Rectal smooth muscle tissue (tissue), 1 donor: ENCODE data around the gene ST3GAL4.
"Not testable (repeated sequence)": the region's sequence is repeated elsewhere in the genome, so short reads cannot be mapped to it uniquely, and the experiment has no call there.

ENCODE experiments used
- H3K27ac ChIP-seq: one replicate; pipeline ENCODE4 v1.7.0; 2013; ENCODE audit warnings: low read depth, low read length, inconsistent platforms
- H3K27me3 ChIP-seq: one replicate; pipeline ENCODE4 v1.7.0; 2013; ENCODE audit warnings: low read length; ENCODE audit not compliant: control insufficient read depth, insufficient read depth
- H3K36me3 ChIP-seq: one replicate; pipeline ENCODE4 v1.7.0; 2013; ENCODE audit warnings: low read length; ENCODE audit not compliant: control insufficient read depth, insufficient read depth
- H3K4me1 ChIP-seq: one replicate; pipeline ENCODE4 v1.7.0; 2013; ENCODE audit warnings: low read length; ENCODE audit not compliant: control insufficient read depth, insufficient read depth
- H3K4me3 ChIP-seq: one replicate; pipeline ENCODE4 v1.7.0; 2013; ENCODE audit warnings: low read length
- H3K9ac ChIP-seq: one replicate; pipeline ENCODE4 v1.7.0; 2013; ENCODE audit warnings: low read length

ST3GAL4 gene

DNA sequence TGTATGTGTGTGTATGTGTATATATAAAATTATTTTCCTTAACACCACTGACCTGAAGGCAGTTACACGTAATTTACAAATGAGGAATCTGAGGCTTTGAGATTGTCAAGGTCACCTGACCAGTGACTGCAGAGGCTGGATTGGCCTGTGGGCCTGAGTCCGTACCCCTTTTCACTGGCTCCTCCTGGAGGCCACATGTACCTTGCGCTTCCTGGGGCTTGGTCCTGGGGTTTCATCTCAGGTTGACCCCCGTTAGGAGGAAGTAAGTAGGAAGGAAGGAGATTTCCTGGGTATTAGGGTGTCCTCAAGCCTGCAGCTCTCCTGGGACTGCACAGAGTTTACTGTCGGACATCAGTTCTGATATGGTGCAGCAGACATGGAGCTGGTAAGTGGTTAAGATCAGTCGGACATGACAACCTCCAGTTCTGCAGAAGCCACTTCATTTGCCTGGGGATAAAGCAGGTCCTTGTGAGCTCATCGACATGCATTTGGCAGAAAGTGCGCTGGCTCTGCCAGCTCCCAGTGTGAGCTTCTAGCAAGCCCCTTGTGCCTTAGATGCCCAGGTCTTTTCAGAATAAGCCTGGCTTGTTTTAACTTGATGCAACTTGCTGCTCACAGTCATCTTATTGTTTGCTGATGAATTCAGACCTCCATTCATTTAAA is 36.6 kb downstream of the ST3GAL4 start:
- Histone ChIP-seq H3K36me3 (no peaks in the 10 kb centered on the region), H3K4me1 (no peaks in the 10 kb centered on the region), H3K4me3 (no peak overlapping the region), H3K27ac (no peak overlapping the region), H3K9ac (no peak overlapping the region), H3K27me3 (no peaks in the 10 kb centered on the region)

- Histone ChIP-seq H3K4me1 (no peaks in the 10 kb centered on the region), H3K36me3 (no peaks in the 10 kb centered on the region), H3K4me3 (no peak overlapping the region), H3K9ac (no peak overlapping the region), H3K27ac (no peak overlapping the region), H3K27me3 (no peaks in the 10 kb centered on the region)
Observed at GRCh38 chr11:126392633-126393013, 37.1 kb downstream of the ST3GAL4 start.

GRCh38 chr11:126393143-126393542 is 37.7 kb downstream of the ST3GAL4 start:
- Histone ChIP-seq H3K36me3 (no peaks in the 10 kb centered on the region), H3K27me3 (no peaks in the 10 kb centered on the region), H3K4me3 (no peak overlapping the region), H3K9ac (no peak overlapping the region), H3K27ac (no peak overlapping the region), H3K4me1 (no peaks in the 10 kb centered on the region)

GRCh38 chr11:126394036-126394435 is 38.5 kb downstream of the ST3GAL4 start:
- Histone ChIP-seq H3K4me3 (no peak overlapping the region), H3K9ac (no peak overlapping the region), H3K27ac (no peak overlapping the region), H3K36me3 (no peaks in the 10 kb centered on the region), H3K27me3 (no peaks in the 10 kb centered on the region), H3K4me1 (no peaks in the 10 kb centered on the region)

GRCh38 chr11:126394634-126395072 is 39.2 kb downstream of the ST3GAL4 start:
- H3K27me3 ChIP-seq, H3K4me3 ChIP-seq, H3K9ac ChIP-seq, H3K36me3 ChIP-seq, H3K4me1 ChIP-seq, H3K27ac ChIP-seq: not testable (repeated sequence)

GRCh38 chr11:126395784-126396183 is 40.3 kb downstream of the ST3GAL4 start:
- not testable (repeated sequence) for H3K4me3 ChIP-seq, H3K27ac ChIP-seq, H3K4me1 ChIP-seq, H3K27me3 ChIP-seq, H3K36me3 ChIP-seq, H3K9ac ChIP-seq

- not testable (repeated sequence) for H3K36me3 ChIP-seq, H3K9ac ChIP-seq, H3K4me3 ChIP-seq, H3K4me1 ChIP-seq, H3K27ac ChIP-seq, H3K27me3 ChIP-seq
Observed at GRCh38 chr11:126396266-126396665, 40.8 kb downstream of the ST3GAL4 start.

- H3K4me1 ChIP-seq = no peaks in the 10 kb centered on the region
- H3K27me3 ChIP-seq = no peaks in the 10 kb centered on the region
- H3K9ac ChIP-seq = no peak overlapping the region
- no peak overlapping the region for H3K4me3 ChIP-seq
- H3K36me3 ChIP-seq = no peaks in the 10 kb centered on the region
- H3K27ac ChIP-seq = no peak overlapping the region
Observed at GRCh38 chr11:126396965-126397364, 41.5 kb downstream of the ST3GAL4 start.

- H3K36me3 ChIP-seq = no peaks in the 10 kb centered on the region
- no peak overlapping the region for H3K4me3 ChIP-seq
- no peaks in the 10 kb centered on the region for H3K27me3 ChIP-seq
- H3K9ac ChIP-seq = no peak overlapping the region
- no peak overlapping the region for H3K27ac ChIP-seq
- no peaks in the 10 kb centered on the region for H3K4me1 ChIP-seq
Observed at GRCh38 chr11:126398296-126398695, 42.8 kb downstream of the ST3GAL4 start.

DNA sequence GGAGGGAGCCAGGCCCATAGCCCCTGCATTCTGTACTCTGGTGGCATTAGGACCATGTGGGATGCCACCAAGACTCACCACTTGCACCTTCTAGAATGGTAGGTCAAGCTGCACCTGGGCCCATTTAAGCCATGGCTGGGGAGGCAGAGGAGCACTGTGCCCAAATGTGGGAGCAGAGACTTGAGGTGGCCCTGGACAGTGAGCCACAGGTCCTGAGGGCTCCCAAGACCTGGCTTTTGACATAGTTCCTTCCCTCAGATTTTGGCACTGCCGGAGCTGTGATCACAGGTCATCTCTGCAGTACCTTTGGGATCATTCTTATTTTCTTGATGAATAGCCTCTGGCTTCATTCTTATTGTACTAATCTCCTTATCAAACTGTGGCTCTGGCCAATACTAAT is 43.2 kb downstream of the ST3GAL4 start:
- H3K27ac ChIP-seq = no peak overlapping the region
- H3K36me3 ChIP-seq = no peaks in the 10 kb centered on the region
- no peaks in the 10 kb centered on the region for H3K4me1 ChIP-seq
- no peak overlapping the region for H3K4me3 ChIP-seq
- no peaks in the 10 kb centered on the region for H3K27me3 ChIP-seq
- no peak overlapping the region for H3K9ac ChIP-seq

DNA sequence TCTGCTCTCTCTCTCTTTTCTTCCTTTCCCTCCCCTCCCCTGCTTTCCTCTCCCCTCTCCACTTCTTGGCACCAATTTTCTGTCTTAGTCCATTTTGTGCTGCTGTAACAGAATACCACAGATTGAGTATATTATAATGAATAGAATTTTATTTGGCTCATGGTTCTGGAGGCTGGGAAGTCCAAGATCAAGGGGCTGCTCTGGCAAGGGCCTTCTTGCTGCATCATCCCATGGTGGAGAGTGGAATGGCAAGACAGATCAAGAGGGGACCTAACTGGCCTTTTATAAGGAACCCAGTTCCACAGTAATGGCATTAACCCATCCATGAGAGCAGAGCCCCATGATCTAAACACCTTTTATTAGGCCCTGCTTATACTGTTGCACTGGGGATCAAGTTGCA is 44.5 kb downstream of the ST3GAL4 start:
- H3K4me3 ChIP-seq = no peak overlapping the region
- no peak overlapping the region for H3K9ac ChIP-seq
- H3K36me3 ChIP-seq = no peaks in the 10 kb centered on the region
- no peak overlapping the region for H3K27ac ChIP-seq
- no peaks in the 10 kb centered on the region for H3K4me1 ChIP-seq
- no peaks in the 10 kb centered on the region for H3K27me3 ChIP-seq

- no peak overlapping the region for H3K4me3 ChIP-seq
- no peak overlapping the region for H3K9ac ChIP-seq
- no peaks in the 10 kb centered on the region for H3K4me1 ChIP-seq
- H3K27me3 ChIP-seq = no peaks in the 10 kb centered on the region
- no peak overlapping the region for H3K27ac ChIP-seq
- H3K36me3 ChIP-seq = no peaks in the 10 kb centered on the region
Observed at GRCh38 chr11:126400479-126400878, 45.0 kb downstream of the ST3GAL4 start.

- no peak overlapping the region for H3K27ac ChIP-seq
- no peaks in the 10 kb centered on the region for H3K4me1 ChIP-seq
- no peak overlapping the region for H3K9ac ChIP-seq
- H3K4me3 ChIP-seq = no peak overlapping the region
- no peaks in the 10 kb centered on the region for H3K27me3 ChIP-seq
- no peaks in the 10 kb centered on the region for H3K36me3 ChIP-seq
Observed at GRCh38 chr11:126403022-126403581, 47.6 kb downstream of the ST3GAL4 start.
